ENCODE data around the gene SIDT2.
"Not testable (repeated sequence)": the region's sequence is repeated elsewhere in the genome, so short reads cannot be mapped to it uniquely, and the experiment has no call there.

The SIDT2 gene

GRCh38 chr11:117201658-117202305 lies 23.2 kb downstream of the SIDT2 start:
- no peak for DNase-seq (ENCODE audit: low read depth in 2 of 3, low spot score in 1 of 3)

GRCh38 chr11:117202386-117203068 lies 24.0 kb downstream of the SIDT2 start:
- no peak for DNase-seq (ENCODE audit: low read depth in 2 of 3, low spot score in 1 of 3)

- no peak for DNase-seq (ENCODE audit: low read depth in 2 of 3, low spot score in 1 of 3)
Measured at GRCh38 chr11:117203069-117203407, 24.5 kb downstream of the SIDT2 start.

- no peak for DNase-seq (ENCODE audit: low read depth in 2 of 3, low spot score in 1 of 3)
Measured at GRCh38 chr11:117204283-117205080, 25.9 kb downstream of the SIDT2 start.

- no peak for DNase-seq (ENCODE audit: low read depth in 2 of 3, low spot score in 1 of 3)
Measured at GRCh38 chr11:117205211-117205818, 26.8 kb downstream of the SIDT2 start.

- not testable (repeated sequence) for DNase-seq (ENCODE audit: low read depth in 2 of 3, low spot score in 1 of 3)
Measured at GRCh38 chr11:117206111-117206510, 27.6 kb downstream of the SIDT2 start.

- not testable (repeated sequence) for DNase-seq (ENCODE audit: low read depth in 2 of 3, low spot score in 1 of 3)
Measured at GRCh38 chr11:117206859-117207258, 28.3 kb downstream of the SIDT2 start.

GRCh38 chr11:117207481-117207880 lies 28.9 kb downstream of the SIDT2 start:
- DNase-seq (ENCODE audit: low read depth in 2 of 3, low spot score in 1 of 3): not testable (repeated sequence)

- not testable (repeated sequence) for DNase-seq (ENCODE audit: low read depth in 2 of 3, low spot score in 1 of 3)
Measured at GRCh38 chr11:117208710-117209109, 30.2 kb downstream of the SIDT2 start.

- DNase-seq (ENCODE audit: low read depth in 2 of 3, low spot score in 1 of 3): not testable (repeated sequence)
Measured at GRCh38 chr11:117209351-117210125, 31.0 kb downstream of the SIDT2 start.

GRCh38 chr11:117210620-117211019 lies 32.1 kb downstream of the SIDT2 start:
- DNase-seq (ENCODE audit: low read depth in 2 of 3, low spot score in 1 of 3): no peak

- no peak for DNase-seq (ENCODE audit: low read depth in 2 of 3, low spot score in 1 of 3)
Measured at GRCh38 chr11:117212697-117213355, 34.3 kb downstream of the SIDT2 start.

GRCh38 chr11:117214404-117215110 lies 36.0 kb downstream of the SIDT2 start:
- DNase-seq (ENCODE audit: low read depth in 2 of 3, low spot score in 1 of 3): no peak

- DNase-seq (ENCODE audit: low read depth in 2 of 3, low spot score in 1 of 3): no peak
Measured at GRCh38 chr11:117217141-117218084, 38.9 kb downstream of the SIDT2 start.

GRCh38 chr11:117218133-117218915 lies 39.8 kb downstream of the SIDT2 start:
- DNase-seq (ENCODE audit: low read depth in 2 of 3, low spot score in 1 of 3): no peak

- no peak for DNase-seq (ENCODE audit: low read depth in 2 of 3, low spot score in 1 of 3)
Measured at GRCh38 chr11:117219001-117219400, 40.5 kb downstream of the SIDT2 start.

- DNase-seq (ENCODE audit: low read depth in 2 of 3, low spot score in 1 of 3): no peak
Measured at GRCh38 chr11:117219455-117219854, 40.9 kb downstream of the SIDT2 start.

GRCh38 chr11:117219995-117220394 lies 41.5 kb downstream of the SIDT2 start:
- DNase-seq (ENCODE audit: low read depth in 2 of 3, low spot score in 1 of 3): no peak
